HG02588 (cell line): ENCODE data around the gene G6PC1.
"Not testable (repeated sequence)": the region's sequence is repeated elsewhere in the genome, so short reads cannot be mapped to it uniquely, and the experiment has no call there.

ENCODE experiments used
- ATAC-seq: cut with Tn5 transposase; IDR thresholded peaks from one replicate; pipeline ENCODE4 v1.9.1; 2021; ENCODE audit warnings: mild to moderate bottlenecking, moderate library complexity; ENCODE audit not compliant: unreplicated experiment

Gene G6PC1

GRCh38 chr17:42900460-42901331, at the start of gene G6PC1:
TSS of gene G6PC1 (plus strand) at chr17:42900799. CDS start at chr17:42900877, 78 bp downstream.
- no peak for ATAC-seq

- no peak for ATAC-seq
These were observed 49.6 kb upstream of the G6PC1 start, which contains the start of gene AOC3 for GRCh38 chr17:42850954-42851353. TSS of gene AOC3 (plus strand) at chr17:42851199. CDS start at chr17:42851344, 145 bp downstream.

GRCh38 chr17:42851371-42852240, 49.0 kb upstream of the G6PC1 start:
- ATAC-seq = not testable (repeated sequence)

GRCh38 chr17:42852351-42852750, 48.2 kb upstream of the G6PC1 start:
- no peak for ATAC-seq

GRCh38 chr17:42853004-42853403, 47.6 kb upstream of the G6PC1 start:
- no peak for ATAC-seq

- no peak for ATAC-seq
These were observed 47.0 kb upstream of the G6PC1 start for GRCh38 chr17:42853597-42853967.

- no peak for ATAC-seq
These were observed 46.4 kb upstream of the G6PC1 start for GRCh38 chr17:42853968-42854790.

- no peak for ATAC-seq
These were observed 45.5 kb upstream of the G6PC1 start for GRCh38 chr17:42855048-42855596.

- not testable (repeated sequence) for ATAC-seq
These were observed 44.5 kb upstream of the G6PC1 start for GRCh38 chr17:42856093-42856492.

- ATAC-seq = not testable (repeated sequence)
These were observed 44.1 kb upstream of the G6PC1 start for GRCh38 chr17:42856516-42856915.

GRCh38 chr17:42857389-42857788, 43.2 kb upstream of the G6PC1 start:
- ATAC-seq = no peak

GRCh38 chr17:42865638-42866094, 34.9 kb upstream of the G6PC1 start:
- no peak for ATAC-seq

GRCh38 chr17:42866216-42866615, 34.4 kb upstream of the G6PC1 start:
- ATAC-seq = no peak

- no peak for ATAC-seq
These were observed 33.7 kb upstream of the G6PC1 start for GRCh38 chr17:42866631-42867575.

- not testable (repeated sequence) for ATAC-seq
These were observed 32.8 kb upstream of the G6PC1 start for GRCh38 chr17:42867694-42868261.

- ATAC-seq = no peak
These were observed 32.3 kb upstream of the G6PC1 start for GRCh38 chr17:42868338-42868737.

GRCh38 chr17:42871647-42872046, 29.0 kb upstream of the G6PC1 start:
- ATAC-seq = no peak

- ATAC-seq = no peak
These were observed 28.2 kb upstream of the G6PC1 start for GRCh38 chr17:42872251-42872965.
